Transverse colon (tissue), 4 donors: ENCODE measurements around the gene CD24. TPM values are rescaled to one million over a fixed set of nuclear protein-coding genes. Genes with fewer than 3 reads are reported as not detected.
"Not testable (repeated sequence)": the region's sequence is repeated elsewhere in the genome, so short reads cannot be mapped to it uniquely, and the experiment has no call there.

Experiments used
- DNase-seq: peaks from one replicate; pipeline ENCODE4 v3.0.0-alpha.2; 2019
- H3K27ac ChIP-seq, 4 donors: fragments of 200-600 bp; sonication (generic); 2 replicates each; pipeline ENCODE4 v1.5.1; 2016 to 2018; ENCODE audit warnings: inconsistent platforms in 4 of 4
- H3K27me3 ChIP-seq: fragments of 200-600 bp; sonication (generic); 2 replicates; pipeline ENCODE4 v1.5.1; 2017; ENCODE audit warnings: inconsistent platforms
- H3K36me3 ChIP-seq, 4 donors: fragments of 200-600 bp; sonication (generic); 2 replicates each; pipeline ENCODE4 v1.5.1; 2017 to 2019; ENCODE audit warnings: inconsistent platforms in 4 of 4
- H3K4me1 ChIP-seq, 4 donors: fragments of 200-600 bp; sonication (generic); 2 replicates each; pipeline ENCODE4 v1.5.1; 2017 to 2020; ENCODE audit warnings: inconsistent platforms in 4 of 4
- H3K4me3 ChIP-seq, 4 donors: fragments of 200-600 bp; sonication (generic); 1 replicate in 1 of 4; 2 replicates in 3 of 4; pipeline versions ENCODE4 v1.5.1 to v1.6.1; 2017 to 2019; ENCODE audit warnings: inconsistent platforms in 4 of 4
- H3K9me3 ChIP-seq, 2 donors: fragments of 200-600 bp; sonication (generic); 2 replicates each; pipeline ENCODE4 v1.5.1; 2017 to 2019; ENCODE audit warnings: inconsistent platforms in 2 of 2
- CTCF ChIP-seq, 5 experiments: fragments of 200-600 bp in 3 of 5; fragments of 450-650 bp in 2 of 5; sonication (generic) in 3 of 5; IDR thresholded peaks; 1 replicate in 2 of 5; 2 replicates in 3 of 5; pipeline ENCODE4 v1.5.1; 2016 to 2017; ENCODE audit warnings: antibody characterized with exemption in 5 of 5, inconsistent platforms in 3 of 5, mild to moderate bottlenecking in 2 of 5, moderate library complexity in 1 of 5
- EP300 ChIP-seq: sonication (generic); formaldehyde crosslinking; IDR thresholded peaks from one replicate; pipeline ENCODE4 v1.6.1; 2017; ENCODE audit warnings: antibody characterized with exemption, low read depth
- POLR2A ChIP-seq: fragments of 450-650 bp; IDR thresholded peaks from one replicate; pipeline ENCODE4 v1.6.1; 2016; ENCODE audit warnings: antibody characterized with exemption, mild to moderate bottlenecking, moderate library complexity
- POLR2AphosphoS5 ChIP-seq, 3 donors: sonication (generic); formaldehyde crosslinking; IDR thresholded peaks; one replicate each; pipeline ENCODE4 v1.6.1; 2016; ENCODE audit warnings: antibody characterized with exemption in 3 of 3
- WGBS, 2 donors: methylation state at CpG; one replicate each; pipeline ENCODE4 v1.1.5; 2018; ENCODE audit warnings: low coverage in 1 of 2; 5-methylcytosine and 5-hydroxymethylcytosine counted together
- in situ Hi-C, 4 donors: fragments of 200-750 bp; cut with MboI; loops; one replicate each; pipeline versions ENCODE4 v1.15.0 to v1.15.1; 2017; ENCODE audit warnings: low sequenced_read_pairs in 3 of 4, low pct_ligation_motif_present in 1 of 4, low pct_unique_long_range_greater_than_20kb in 1 of 4
- intact Hi-C: fragments of 100-400 bp; cut with DNase I; formaldehyde crosslinking; loops from one replicate; pipeline ENCODE4 v1.15.1; 2023; ENCODE audit warnings: low total_unique reads
- total RNA-seq, 4 donors: library from RNA; depleted of rRNA; stranded (reverse); fragments of >200 nt; gene quantifications; one replicate each; pipeline ENCODE4 v1.1.0, GENCODE V29; 2016

CD24 gene
- total RNA-seq, 4 donors from 2014 or later, result 466 to 2,167 (median 1,255) TPM

- Histone ChIP-seq H3K27ac (peak overlapping the region; percentile 74 to 95 (median 84)), H3K9me3 (no peaks in the 10 kb centered on the region), H3K4me3 (peak overlapping the region; percentile 46 to 97 (median 60)), H3K36me3 (peaks cover 0 to 2% (median 0%) of the 10 kb centered on the region in 4 donors), H3K27me3 (peaks cover 57% of the 10 kb centered on the region), H3K4me1 (peaks cover 3 to 32% (median 21%) of the 10 kb centered on the region in 4 donors)
- intact Hi-C loops (loop anchor here (10.0 kb wide), 1 partner anchor 639 kb away; no protein-coding TSS in a partner anchor), in situ Hi-C loops (loop anchor here in 2 of 4 donors (10.0 kb wide), 1 partner anchor 369 kb away; no protein-coding TSS in a partner anchor)
- DNase-seq, result no peak
- WGBS, 2 donors, result 4% methylated on average over 29 of the region's 32 CpGs; no CpG with 5 or more reads in 1 of the 2 donors
- TF ChIP-seq EP300, result no peak
These were observed 643 bp downstream of the CD24 start for GRCh38 chr6:106973836-106974335.

GRCh38 chr6:106973018-106973835 lies 1.3 kb downstream of the CD24 start:
- intact Hi-C loops (loop anchor here (10.0 kb wide), 1 partner anchor 638 kb away; no protein-coding TSS in a partner anchor), in situ Hi-C loops (loop anchor here in 2 of 4 donors (10.0 kb wide), 1 partner anchor 368 kb away; no protein-coding TSS in a partner anchor)
- peaks cover 0 to 2% (median 0%) of the 10 kb centered on the region in 4 donors for H3K36me3 ChIP-seq
- H3K27me3 ChIP-seq, result peaks cover 57% of the 10 kb centered on the region
- peak; percentile 46 for DNase-seq
- no peak for TF ChIP-seq CTCF (IDR thresholded peaks at IDR 0.05)
- no peak for TF ChIP-seq POLR2A
- no peak for TF ChIP-seq EP300
- TF ChIP-seq POLR2AphosphoS5 (IDR thresholded peaks at IDR 0.05), result peak in 1 of 3 donors; percentile 51
- WGBS, 2 donors, result 5% methylated on average over 14 to 40 of the region's 49 CpGs
- H3K9me3 ChIP-seq, result no peaks in the 10 kb centered on the region
- peak overlapping the region; percentile 74 to 95 (median 84) for H3K27ac ChIP-seq
- H3K4me1 ChIP-seq, result peaks cover 3 to 32% (median 21%) of the 10 kb centered on the region in 4 donors
- peak overlapping the region; percentile 46 to 97 (median 60) for H3K4me3 ChIP-seq

- WGBS, 2 donors, result 17 to 27% methylated on average over 9 to 10 of the region's 10 CpGs
- intact Hi-C loops (loop anchor here (10.0 kb wide), 1 partner anchor 638 kb away; no protein-coding TSS in a partner anchor), in situ Hi-C loops (loop anchor here in 2 of 4 donors (10.0 kb wide), 1 partner anchor 368 kb away; no protein-coding TSS in a partner anchor)
- Histone ChIP-seq H3K4me1 (peaks cover 3 to 31% (median 21%) of the 10 kb centered on the region in 4 donors), H3K9me3 (no peaks in the 10 kb centered on the region), H3K27ac (peak overlapping the region; percentile 74 to 95 (median 84)), H3K4me3 (peak overlapping the region; percentile 46 to 97 (median 60)), H3K27me3 (peaks cover 57% of the 10 kb centered on the region), H3K36me3 (peaks cover 0 to 2% (median 0%) of the 10 kb centered on the region in 4 donors)
- no peak for DNase-seq
- TF ChIP-seq EP300 (no peak), POLR2AphosphoS5 (IDR thresholded peaks at IDR 0.05) (peak in 2 of 3 donors; percentile 6 to 32), CTCF (IDR thresholded peaks at IDR 0.05) (no peak)
These were observed 2.0 kb downstream of the CD24 start for GRCh38 chr6:106972500-106972899.

GRCh38 chr6:106970769-106971168 lies 3.8 kb downstream of the CD24 start:
- DNase-seq, H3K4me3 ChIP-seq, H3K9me3 ChIP-seq, H3K36me3 ChIP-seq, H3K27ac ChIP-seq: not testable (repeated sequence)
- intact Hi-C loops, result loop anchor here (10.0 kb wide), 1 partner anchor 636 kb away; no protein-coding TSS in a partner anchor
- WGBS, 2 donors, result 67 to 85% methylated on average over 2 to 6 of the region's 6 CpGs
- peaks cover 3 to 16% (median 10%) of the 10 kb centered on the region in 4 donors for H3K4me1 ChIP-seq
- peak in 1 of 3 donors; percentile 67 for TF ChIP-seq POLR2AphosphoS5 (IDR thresholded peaks at IDR 0.05)
- H3K27me3 ChIP-seq, result peaks cover 41% of the 10 kb centered on the region
- in situ Hi-C loops, result loop anchor here in 2 of 4 donors (10.0 kb wide), 1 partner anchor 366 kb away; no protein-coding TSS in a partner anchor
